Calu3 (cell line): ENCODE measurements around the gene TNFAIP8. TPM values are rescaled to one million over a fixed set of nuclear protein-coding genes. Genes with fewer than 3 reads are reported as not detected.

Experiments used
- BruUV-seq: library from RNA; stranded (reverse); fragments of 400-500 nt; replicated peaks from 2 replicates; lab custom pipeline; 2021; lab: Mats Ljungman, UMichigan
- CTCF ChIA-PET: fragments of 300-600 bp; sonication (Branson Sonifier 250); formaldehyde crosslinking; loops from one replicate; lab custom pipeline; 2022; ENCODE audit warnings: antibody characterized with exemption; lab: Charles Lee
- DNase-seq: peaks from one replicate; pipeline ENCODE4 v3.0.0; 2022
- H3K27ac Mint-ChIP-seq: one replicate; pipeline ENCODE4 v1.8.0; 2022; ENCODE audit warnings: mixed read lengths; ENCODE audit not compliant: unreplicated experiment
- H3K27me3 Mint-ChIP-seq: one replicate; pipeline ENCODE4 v1.8.0; 2022; ENCODE audit warnings: mixed read lengths; ENCODE audit not compliant: unreplicated experiment
- H3K36me3 Mint-ChIP-seq: one replicate; pipeline ENCODE4 v1.8.0; 2022; ENCODE audit warnings: mild to moderate bottlenecking, moderate library complexity, mixed read lengths; ENCODE audit not compliant: insufficient read depth, unreplicated experiment
- H3K4me1 Mint-ChIP-seq: one replicate; pipeline ENCODE4 v1.8.0; 2022; ENCODE audit warnings: mild to moderate bottlenecking, low read depth, mixed read lengths; ENCODE audit not compliant: unreplicated experiment
- H3K4me3 Mint-ChIP-seq: one replicate; pipeline ENCODE4 v1.8.0; 2022; ENCODE audit warnings: mild to moderate bottlenecking, low read depth, moderate library complexity, mixed read lengths; ENCODE audit not compliant: unreplicated experiment
- H3K9me3 Mint-ChIP-seq: one replicate; pipeline ENCODE4 v1.8.0; 2022; ENCODE audit warnings: low read depth, mixed read lengths; ENCODE audit not compliant: unreplicated experiment
- CTCF ChIP-seq: fragments of 200-600 bp; IDR thresholded peaks from one replicate; pipeline ENCODE4 v1.8.0; 2022; ENCODE audit warnings: antibody characterized with exemption; ENCODE audit not compliant: unreplicated experiment
- intact Hi-C: fragments of 100-400 bp; cut with micrococcal nuclease; formaldehyde crosslinking; loops from one replicate; pipeline ENCODE4 v1.10.0; 2022; ENCODE audit not compliant: unreplicated experiment
- total RNA-seq: library from RNA; stranded (reverse); gene quantifications from 2 replicates; pipeline ENCODE4 v1.2.3, GENCODE V29; 2022

Gene TNFAIP8
- total RNA-seq, 1 experiment from 2014 or later = 30.6 TPM

- Mint-ChIP-seq H3K27ac (no peak overlapping the region), H3K4me3 (no peak overlapping the region), H3K27me3 (no peaks in the 10 kb centered on the region), H3K9me3 (no peaks in the 10 kb centered on the region), H3K4me1 (peaks cover 24% of the 10 kb centered on the region), H3K36me3 (peaks cover 10% of the 10 kb centered on the region)
- no peak for TF ChIP-seq CTCF
- no peak for DNase-seq
- intact Hi-C loops = no loop called here
- BruUV-seq = no TSS peak
- CTCF ChIA-PET = no interaction called here
These were observed 35.9 kb upstream of the TNFAIP8 start for GRCh38 chr5:119319890-119320289.

GRCh38 chr5:119321569-119322311 is 34.1 kb upstream of the TNFAIP8 start:
- no TSS peak for BruUV-seq
- intact Hi-C loops = no loop called here
- CTCF ChIA-PET = no interaction called here

GRCh38 chr5:119322312-119322947 is 33.4 kb upstream of the TNFAIP8 start:
- H3K27me3 Mint-ChIP-seq = no peaks in the 10 kb centered on the region
- peak overlapping the region; percentile 31 for H3K4me3 Mint-ChIP-seq
- CTCF ChIA-PET = interaction anchor here (0.9 kb wide), 1 partner anchor 20 kb away, joined by 3 read pairs; no protein-coding TSS in a partner anchor
- H3K36me3 Mint-ChIP-seq = peaks cover 10% of the 10 kb centered on the region
- intact Hi-C loops = no loop called here
- no peak for TF ChIP-seq CTCF
- H3K27ac Mint-ChIP-seq = peak overlapping the region; percentile 66
- no TSS peak for BruUV-seq
- peaks cover 34% of the 10 kb centered on the region for H3K4me1 Mint-ChIP-seq
- no peak for DNase-seq
- H3K9me3 Mint-ChIP-seq = no peaks in the 10 kb centered on the region

More at GRCh38 chr5:119321569-119322311, 34.1 kb upstream of the TNFAIP8 start:
- no peak overlapping the region for H3K4me3 Mint-ChIP-seq
- no peaks in the 10 kb centered on the region for H3K9me3 Mint-ChIP-seq
- no peak for TF ChIP-seq CTCF
- peak overlapping the region; percentile 66 for H3K27ac Mint-ChIP-seq
- H3K4me1 Mint-ChIP-seq = peaks cover 34% of the 10 kb centered on the region
- no peaks in the 10 kb centered on the region for H3K27me3 Mint-ChIP-seq
- H3K36me3 Mint-ChIP-seq = peaks cover 10% of the 10 kb centered on the region
- DNase-seq = no peak

GRCh38 chr5:119322948-119323537 is 32.8 kb upstream of the TNFAIP8 start:
- Mint-ChIP-seq H3K27me3 (no peaks in the 10 kb centered on the region), H3K27ac (peak overlapping the region; percentile 66), H3K36me3 (peaks cover 10% of the 10 kb centered on the region), H3K4me3 (peak overlapping the region; percentile 31), H3K9me3 (no peaks in the 10 kb centered on the region), H3K4me1 (peaks cover 35% of the 10 kb centered on the region)
- no peak for TF ChIP-seq CTCF
- no TSS peak for BruUV-seq
- intact Hi-C loops = no loop called here
- no peak for DNase-seq
- CTCF ChIA-PET = interaction anchor here (0.8 to 1.4 kb wide), 5 partner anchors 8 to 55 kb away, joined by 3 to 8 read pairs (median 3); no protein-coding TSS in a partner anchor
